Right lobe of liver (tissue), 6 donors: ENCODE measurements around the gene FAM47A. TPM values are rescaled to one million over a fixed set of nuclear protein-coding genes. Genes with fewer than 3 reads are reported as not detected.

Experiments used
- ATAC-seq, 4 donors: fragments of 200-7000 bp; cut with Tn5 transposase; one replicate each; pipeline ENCODE4 v1.9.1; 2020; ENCODE audit warnings: mild to moderate bottlenecking in 4 of 4, moderate library complexity in 4 of 4
- DNase-seq, 3 donors: peaks; one replicate each; pipeline ENCODE4 v3.0.0-alpha.2; 2020
- H3K27ac ChIP-seq, 3 donors: fragments of 200-600 bp; one replicate each; pipeline ENCODE4 v1.8.0; 2022
- H3K27me3 ChIP-seq, 2 donors: fragments of 200-600 bp; one replicate each; pipeline ENCODE4 v1.8.0; 2022
- H3K36me3 ChIP-seq, 4 donors: fragments of 200-600 bp; sonication (generic) in 1 of 4; one replicate each; pipeline versions ENCODE4 v1.5.1 to v1.8.0; 2017 to 2022; ENCODE audit warnings: control low read depth in 1 of 4
- H3K4me1 ChIP-seq, 4 donors: fragments of 200-600 bp; sonication (generic) in 1 of 4; one replicate each; pipeline versions ENCODE4 v1.5.1 to v1.8.0; 2017 to 2022; ENCODE audit warnings: control low read depth in 1 of 4
- H3K4me3 ChIP-seq, 3 donors: fragments of 200-600 bp; one replicate each; pipeline ENCODE4 v1.8.0; 2022
- H3K9me3 ChIP-seq, 4 donors: fragments of 200-600 bp; sonication (generic) in 1 of 4; one replicate each; pipeline versions ENCODE4 v1.5.1 to v1.8.0; 2017 to 2022; ENCODE audit warnings: control low read depth in 1 of 4
- POLR2A ChIP-seq: fragments of 450-650 bp; IDR thresholded peaks from one replicate; pipeline ENCODE4 v1.6.1; 2017; ENCODE audit warnings: antibody characterized with exemption, mild to moderate bottlenecking
- WGBS: methylation state at CpG from one replicate; pipeline ENCODE4 v1.1.6; 2018; ENCODE audit warnings: low coverage, low lambda C conversion rate; ENCODE audit not compliant: insufficient coverage; ENCODE audit errors: missing lambda C conversion rate; 5-methylcytosine and 5-hydroxymethylcytosine counted together
- intact Hi-C, 2 donors: fragments of 100-400 bp; cut with DNase I; formaldehyde crosslinking; loops; one replicate each; pipeline versions ENCODE4 v1.11.2 to v1.14.1; 2022
- total RNA-seq, 6 experiments: library from RNA; depleted of rRNA in 2 of 6; stranded (reverse); fragments of >200 nt in 2 of 6; fragmentation: NEBNext Ultra II Directional in 3 of 6; extraction: Animal tissue kit (Norgen Biotek cat#: 25700) in 3 of 6; gene quantifications; one replicate each; pipeline versions ENCODE4 v1.1.0 to v1.2.4, GENCODE V29; 2016 to 2023
- TF ChIP-seq, protein P1 (sequence below), 4 donors: fragments of 200-600 bp in 3 of 4; fragments of 450-650 bp in 1 of 4; IDR thresholded peaks; one replicate each; pipeline versions ENCODE4 v1.5.1 to v1.8.0; 2016 to 2022; ENCODE audit warnings: antibody characterized with exemption in 4 of 4, mild to moderate bottlenecking in 2 of 4
- donor health status: DM: no; HTN: yes; CAD: no.
- donor health status: DM: no; HTN: no; CAD: no.
- donor health status: DM: no; HTN: no; CAD: no.
- donor health status: DM: no; HTN: yes; CAD: no.
- donor health status: DM: no; HTN: yes; CAD: no.

Gene FAM47A
- total RNA-seq, 6 experiments from 2014 or later = not detected

DNA sequence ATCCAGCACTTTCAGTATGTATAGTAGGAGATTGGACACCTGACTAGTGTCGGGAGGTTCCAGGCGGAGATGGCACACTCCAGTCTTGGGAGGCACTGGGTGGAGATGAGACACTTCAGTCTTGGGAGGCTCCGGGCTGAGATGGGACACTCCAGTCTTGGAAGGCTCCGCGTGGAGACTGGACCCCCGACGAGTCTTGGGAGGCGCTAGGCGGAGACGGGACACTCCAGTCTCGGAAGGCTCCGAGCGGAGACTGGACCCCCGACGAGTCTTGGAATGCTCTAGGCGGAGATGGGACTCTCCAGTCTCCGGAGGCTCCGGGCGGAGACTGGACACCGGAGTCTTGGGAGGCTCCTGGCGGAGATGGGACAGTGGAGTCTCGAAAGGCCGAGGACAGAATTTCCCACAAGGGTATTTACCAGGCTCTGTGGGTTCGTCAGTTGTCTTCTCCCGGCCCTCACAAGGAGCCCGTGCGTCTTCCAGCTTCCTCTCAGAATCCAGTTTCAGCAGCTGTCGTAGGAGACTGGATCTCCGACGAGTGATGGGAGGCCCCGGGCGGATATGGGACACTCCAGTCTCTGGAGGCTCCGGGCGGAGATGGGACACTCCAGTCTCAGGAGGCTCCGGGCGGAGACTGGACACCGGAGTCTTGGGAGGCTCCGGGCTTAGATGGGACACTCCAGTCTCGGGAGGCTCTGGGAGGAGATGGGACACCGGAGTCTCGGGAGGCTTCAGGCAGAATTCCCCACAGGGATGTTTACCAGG is 952 bp downstream of the FAM47A start:
- no peaks in the 10 kb centered on the region for H3K9me3 ChIP-seq
- no peaks in the 10 kb centered on the region for H3K4me1 ChIP-seq
- 83% methylated on average over 9 of the region's 41 CpGs for WGBS
- H3K27ac ChIP-seq = no peak overlapping the region
- no peak for TF ChIP-seq POLR2A
- TF ChIP-seq, protein P1, sequence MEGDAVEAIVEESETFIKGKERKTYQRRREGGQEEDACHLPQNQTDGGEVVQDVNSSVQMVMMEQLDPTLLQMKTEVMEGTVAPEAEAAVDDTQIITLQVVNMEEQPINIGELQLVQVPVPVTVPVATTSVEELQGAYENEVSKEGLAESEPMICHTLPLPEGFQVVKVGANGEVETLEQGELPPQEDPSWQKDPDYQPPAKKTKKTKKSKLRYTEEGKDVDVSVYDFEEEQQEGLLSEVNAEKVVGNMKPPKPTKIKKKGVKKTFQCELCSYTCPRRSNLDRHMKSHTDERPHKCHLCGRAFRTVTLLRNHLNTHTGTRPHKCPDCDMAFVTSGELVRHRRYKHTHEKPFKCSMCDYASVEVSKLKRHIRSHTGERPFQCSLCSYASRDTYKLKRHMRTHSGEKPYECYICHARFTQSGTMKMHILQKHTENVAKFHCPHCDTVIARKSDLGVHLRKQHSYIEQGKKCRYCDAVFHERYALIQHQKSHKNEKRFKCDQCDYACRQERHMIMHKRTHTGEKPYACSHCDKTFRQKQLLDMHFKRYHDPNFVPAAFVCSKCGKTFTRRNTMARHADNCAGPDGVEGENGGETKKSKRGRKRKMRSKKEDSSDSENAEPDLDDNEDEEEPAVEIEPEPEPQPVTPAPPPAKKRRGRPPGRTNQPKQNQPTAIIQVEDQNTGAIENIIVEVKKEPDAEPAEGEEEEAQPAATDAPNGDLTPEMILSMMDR (IDR thresholded peaks at IDR 0.05) = no peak
- intact Hi-C loops = no loop called here
- no peaks in the 10 kb centered on the region for H3K27me3 ChIP-seq
- H3K4me3 ChIP-seq = no peak overlapping the region
- no peak for ATAC-seq
- H3K36me3 ChIP-seq = no peaks in the 10 kb centered on the region
- DNase-seq = no peak

DNA sequence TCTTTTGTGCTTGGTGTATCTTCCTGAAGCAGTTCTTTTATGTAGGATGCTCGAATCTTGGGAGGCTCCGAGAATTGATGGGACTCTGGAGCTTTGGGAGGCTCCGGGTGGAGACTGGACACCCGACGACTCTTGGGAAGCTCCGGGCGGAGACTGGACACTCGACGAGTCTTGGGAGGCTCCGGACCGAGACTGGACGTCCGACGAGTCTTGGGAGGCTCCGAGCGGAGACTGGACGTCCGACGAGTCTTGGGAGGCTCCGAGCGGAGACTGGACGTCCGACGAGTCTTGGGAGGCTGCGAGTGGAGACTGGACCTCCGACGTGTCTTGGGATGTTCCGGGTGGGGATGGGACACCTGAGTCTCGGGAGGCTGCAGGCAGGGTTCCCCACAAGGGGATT is 1.6 kb downstream of the FAM47A start:
- intact Hi-C loops = no loop called here

DNA sequence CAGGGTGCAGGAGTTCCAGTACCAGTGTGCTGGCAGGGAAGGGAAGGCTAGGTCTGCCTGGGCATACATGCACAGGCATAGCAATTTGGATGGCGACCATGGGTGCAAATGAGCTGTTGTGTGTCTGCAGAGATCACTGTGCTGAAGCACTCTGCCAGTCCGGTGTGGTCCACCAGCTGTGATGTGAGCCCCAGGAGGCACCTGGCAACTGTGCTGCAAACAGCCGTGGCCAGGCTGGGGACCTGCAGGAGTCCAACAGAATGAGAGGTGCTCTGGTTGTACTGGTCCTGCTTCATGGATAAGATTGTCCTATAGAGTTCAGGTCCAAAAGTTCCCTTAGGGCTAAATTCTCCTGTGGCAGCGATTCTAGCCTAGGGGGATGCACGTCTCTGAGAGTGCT is 6.1 kb downstream of the FAM47A start:
- DNase-seq (no peak), ATAC-seq (no peak)
- WGBS = no CpG with 5 or more reads among the region's 5 CpGs
- no peaks in the 10 kb centered on the region for H3K27me3 ChIP-seq
- no peak overlapping the region for H3K27ac ChIP-seq
- H3K36me3 ChIP-seq = no peaks in the 10 kb centered on the region
- H3K9me3 ChIP-seq = peaks cover 0 to 4% (median 0%) of the 10 kb centered on the region in 4 donors
- no peaks in the 10 kb centered on the region for H3K4me1 ChIP-seq
- no peak overlapping the region for H3K4me3 ChIP-seq
- intact Hi-C loops = no loop called here
- TF ChIP-seq, protein P1 (IDR thresholded peaks at IDR 0.05) = no peak
- no peak for TF ChIP-seq POLR2A

More for the DNA sequence above, 1.6 kb downstream of the FAM47A start:
- WGBS = 77% methylated on average over 18 of the region's 29 CpGs
- Histone ChIP-seq H3K4me3 (no peak overlapping the region), H3K27ac (no peak overlapping the region), H3K9me3 (no peaks in the 10 kb centered on the region), H3K27me3 (no peaks in the 10 kb centered on the region), H3K36me3 (no peaks in the 10 kb centered on the region), H3K4me1 (no peaks in the 10 kb centered on the region)
- TF ChIP-seq, protein P1 (IDR thresholded peaks at IDR 0.05) = no peak
- no peak for TF ChIP-seq POLR2A
- ATAC-seq (no peak), DNase-seq (no peak)

DNA sequence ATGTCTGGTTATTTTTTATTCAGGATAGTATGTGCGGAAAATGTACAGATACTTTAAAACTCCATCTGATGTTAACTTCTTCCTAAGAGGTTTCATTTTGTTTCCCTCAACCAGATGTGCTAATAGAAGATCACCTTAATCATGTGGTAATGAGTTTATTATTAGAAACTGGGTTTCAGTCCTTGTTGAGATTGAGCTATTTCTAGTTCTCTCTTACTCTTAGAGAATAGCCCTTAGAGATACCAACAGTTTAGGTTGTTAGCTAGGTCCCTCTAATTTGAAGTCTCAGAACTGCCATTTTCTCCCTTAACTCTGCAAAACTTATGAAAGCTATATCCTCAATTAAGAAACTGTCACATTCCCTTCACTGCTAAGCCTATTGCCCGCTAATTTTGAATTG is 13.0 kb downstream of the FAM47A start:
- Histone ChIP-seq H3K4me1 (no peaks in the 10 kb centered on the region), H3K36me3 (no peaks in the 10 kb centered on the region), H3K27ac (no peak overlapping the region), H3K9me3 (peaks cover 0 to 4% (median 0%) of the 10 kb centered on the region in 4 donors), H3K27me3 (no peaks in the 10 kb centered on the region), H3K4me3 (no peak overlapping the region)
- WGBS = 47% methylated on average over 2 of the region's 2 CpGs
- ATAC-seq (no peak), DNase-seq (no peak)
- intact Hi-C loops = no loop called here
- TF ChIP-seq, protein P1 (IDR thresholded peaks at IDR 0.05) = no peak
- no peak for TF ChIP-seq POLR2A
